Activated T-cell treated with anti-CD3 and anti-CD28 coated beads, Interleukin-2, amount 50 U/mL, for 48 hours (primary cell): ENCODE measurements around the gene PPP1R37.

Experiments used
- DNase-seq, 2 experiments: peaks; one replicate each; pipeline ENCODE4 v3.0.0-alpha.2; 2020

The PPP1R37 gene

DNA sequence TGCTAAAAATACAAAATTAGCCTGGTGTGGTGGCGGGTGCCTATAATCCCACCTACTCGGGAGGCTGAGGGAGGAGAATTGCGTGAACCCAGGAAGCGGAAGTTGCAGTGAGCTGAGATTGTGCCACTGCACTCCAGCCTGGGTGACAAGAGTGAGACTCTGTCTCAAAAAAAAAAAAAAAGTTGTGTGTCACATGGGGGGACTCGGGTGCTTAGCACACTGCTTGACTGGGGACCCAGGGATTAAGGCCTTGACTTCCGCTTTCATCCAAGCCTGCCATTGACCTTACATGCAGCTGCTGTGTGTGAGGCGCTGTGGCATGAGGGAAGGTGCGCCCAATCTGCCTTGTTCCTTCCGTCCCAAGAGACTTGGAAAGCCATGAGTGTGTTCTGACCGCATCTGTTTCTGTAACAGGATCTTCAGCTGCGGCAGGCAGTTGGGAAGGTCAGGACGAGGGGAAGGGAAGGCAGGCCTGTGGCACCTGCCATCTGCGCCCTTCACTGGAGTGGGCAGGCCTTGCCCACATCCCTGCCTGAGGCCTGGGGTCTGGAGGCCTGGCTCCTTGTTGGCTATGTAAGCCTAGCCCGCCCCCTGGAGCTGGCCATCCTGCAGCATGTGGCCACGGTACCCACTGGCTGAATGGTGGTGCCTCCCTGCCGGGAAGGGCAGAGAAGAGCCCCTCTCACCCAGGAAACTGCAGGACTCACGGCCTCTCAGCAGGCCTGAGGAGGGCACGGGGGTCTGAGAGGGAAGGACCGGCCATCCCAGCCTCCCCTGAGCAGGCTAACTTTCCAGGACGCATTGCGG is 23.0 kb downstream of the PPP1R37 start:
- DNase-seq: no peak

DNA sequence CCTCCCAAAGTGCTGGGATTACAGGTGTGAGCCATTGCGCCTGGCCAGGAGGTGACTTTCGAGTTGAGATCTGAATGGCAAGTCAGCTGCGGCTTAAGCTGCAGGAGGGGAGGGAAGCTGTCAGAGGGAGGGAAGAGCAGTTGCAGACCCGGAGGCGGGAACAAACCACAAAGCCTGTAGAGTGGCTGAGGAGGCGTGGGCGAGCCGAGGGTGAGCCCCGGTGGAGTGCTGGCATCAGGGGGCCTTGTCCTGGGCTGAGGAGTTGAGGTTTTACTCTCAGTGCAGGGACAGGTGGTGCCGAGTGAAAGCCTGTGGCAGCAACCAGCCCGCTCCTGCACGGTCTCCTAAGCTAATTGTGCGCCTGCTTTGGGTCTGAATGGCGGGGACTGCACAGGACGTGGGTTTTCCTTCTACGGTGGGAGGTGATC is 24.2 kb downstream of the PPP1R37 start:
- DNase-seq: peak; percentile 82 to 86

DNA sequence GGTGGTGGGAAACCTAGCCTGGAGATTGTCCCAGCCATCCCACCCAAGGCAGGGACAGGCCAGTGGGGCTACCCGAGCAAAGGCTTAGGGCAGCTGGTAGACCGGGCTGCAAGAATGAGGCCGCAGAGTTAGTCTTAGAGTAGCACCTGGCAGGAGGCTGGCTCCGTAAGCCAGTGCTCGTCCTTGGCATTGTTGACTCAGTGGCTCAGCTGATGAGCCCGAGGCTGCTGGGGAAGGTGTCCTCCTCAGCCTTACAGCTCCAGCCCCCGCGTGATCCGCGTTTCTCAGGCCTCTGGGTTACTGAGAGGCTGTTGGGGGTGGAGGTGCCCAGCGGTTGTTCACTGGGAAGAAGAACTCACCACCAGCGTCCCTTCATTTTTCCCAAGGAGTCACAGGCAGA is 24.7 kb downstream of the PPP1R37 start:
- DNase-seq: no peak

DNA sequence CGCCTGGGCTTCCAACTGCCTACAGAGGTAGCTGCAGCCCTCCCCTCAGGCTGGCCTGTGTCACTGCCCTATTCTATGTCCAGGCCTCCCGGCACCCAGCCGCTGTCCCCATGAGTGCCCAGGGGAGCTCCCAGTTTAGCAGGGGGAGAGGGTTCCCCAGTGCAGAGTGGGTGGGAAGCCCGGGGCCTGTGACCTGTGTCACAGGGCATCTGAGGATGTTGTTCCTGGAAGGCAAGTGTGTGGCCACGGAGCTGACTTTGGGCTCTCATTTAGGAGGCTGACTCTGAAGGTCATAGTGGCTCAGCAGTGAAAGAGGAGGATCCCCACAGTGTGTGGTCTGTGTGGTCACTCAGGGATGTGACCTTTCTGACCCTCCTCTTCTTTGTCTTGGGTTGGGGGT is 25.1 kb downstream of the PPP1R37 start:
- peak in 1 of 2 experiments; percentile 33 for DNase-seq

DNA sequence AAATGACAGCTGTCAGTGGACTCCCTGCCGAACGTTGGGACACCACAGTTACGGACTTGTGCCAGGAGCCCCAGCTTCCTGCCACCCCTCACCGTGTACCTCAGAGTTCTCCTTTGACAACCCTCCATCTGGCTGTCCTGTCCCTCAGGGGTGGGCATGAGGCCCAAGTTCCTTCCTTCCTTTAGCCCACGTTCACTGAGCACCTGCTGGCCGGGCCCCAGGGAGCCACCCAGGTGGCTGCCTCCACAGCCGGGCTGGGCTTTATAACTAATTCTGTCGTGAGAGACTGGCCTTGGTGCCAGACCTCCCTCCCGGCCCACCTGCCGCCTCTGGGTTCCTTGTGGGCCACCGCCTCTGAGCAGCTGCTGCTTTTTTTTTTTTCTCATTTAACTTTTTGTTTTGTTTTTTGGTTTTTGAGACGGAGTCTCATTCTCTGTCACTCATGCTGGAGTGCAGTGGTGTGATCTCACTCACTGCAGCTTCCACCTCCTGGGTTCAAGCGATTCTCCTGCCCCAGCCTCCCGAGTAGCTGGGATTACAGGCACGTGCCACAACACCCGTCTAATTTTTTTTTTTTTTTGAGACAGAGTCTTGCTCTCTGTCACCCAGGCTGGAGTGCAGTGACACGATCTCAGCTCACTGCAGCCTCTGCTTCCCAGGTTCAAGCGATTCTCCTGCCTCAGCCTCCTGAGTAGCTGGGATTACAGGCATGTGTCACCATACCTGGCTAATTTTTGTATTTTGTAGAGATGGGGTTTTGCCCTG is 25.8 kb downstream of the PPP1R37 start:
- peak in 1 of 2 experiments; percentile 22 for DNase-seq

DNA sequence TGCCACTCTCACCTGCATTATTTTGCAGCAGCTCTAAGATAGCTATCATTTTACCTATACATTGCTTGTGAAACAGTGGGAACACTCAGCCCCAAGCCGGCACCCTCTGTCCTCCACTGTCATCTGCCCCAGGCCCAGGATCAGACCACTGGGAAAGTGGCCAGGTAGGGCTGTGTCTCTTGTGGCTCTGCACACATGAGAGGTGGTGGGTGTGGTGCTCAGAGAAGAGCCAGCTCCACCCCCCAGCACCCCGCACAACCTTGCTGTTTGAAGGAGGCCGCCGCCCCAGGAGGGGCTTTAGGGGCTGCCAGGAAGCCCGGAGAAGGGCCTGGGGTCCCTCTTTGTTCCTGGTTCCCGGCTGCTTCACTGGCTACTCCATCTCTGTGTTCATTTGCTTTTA is 26.6 kb downstream of the PPP1R37 start:
- no peak for DNase-seq

DNA sequence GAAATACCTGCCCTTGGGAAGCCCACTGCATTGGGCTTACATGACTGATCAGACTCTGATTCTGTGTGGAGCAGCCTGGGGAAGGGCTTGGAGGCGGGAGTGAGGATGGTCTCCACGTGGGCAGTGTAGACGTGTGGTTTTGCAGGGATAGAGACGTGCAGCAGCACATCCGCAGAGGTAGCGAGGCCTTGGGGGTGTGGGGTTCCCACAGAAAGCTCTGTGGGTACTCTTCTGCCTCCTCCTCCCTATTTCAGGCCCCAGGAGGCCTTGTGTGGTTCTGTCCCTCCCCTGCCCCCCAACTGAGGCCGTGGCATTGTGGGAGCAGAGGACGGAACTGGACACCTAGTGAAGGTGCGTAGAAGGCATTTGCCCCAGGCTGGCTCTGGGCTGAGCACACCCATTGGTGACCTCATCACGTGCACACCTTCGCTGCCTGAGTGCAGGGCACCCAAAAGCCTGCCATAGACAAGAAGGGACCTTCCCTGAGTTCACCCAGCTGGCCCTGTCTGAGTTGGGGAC is 28.9 kb downstream of the PPP1R37 start:
- no peak for DNase-seq

DNA sequence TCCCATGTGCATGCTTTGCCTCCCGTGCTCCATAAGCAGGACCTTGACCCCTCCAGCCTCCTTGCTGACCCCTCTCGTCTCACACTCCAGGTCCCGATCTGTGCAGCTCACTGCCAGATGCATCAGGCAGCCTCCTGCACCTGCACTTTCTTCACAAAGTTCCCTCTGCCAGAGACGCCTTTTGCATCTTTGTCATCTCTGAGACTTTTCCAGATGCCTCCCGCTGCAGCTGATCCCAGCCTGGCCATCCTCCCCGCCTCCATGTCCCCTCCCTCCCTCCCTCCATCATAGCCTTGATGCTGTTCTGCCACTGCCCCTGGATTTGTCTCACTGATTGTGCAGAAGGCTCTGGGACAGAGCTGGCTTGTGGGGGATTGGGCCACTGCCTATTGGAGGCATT is 29.9 kb downstream of the PPP1R37 start:
- DNase-seq: no peak

DNA sequence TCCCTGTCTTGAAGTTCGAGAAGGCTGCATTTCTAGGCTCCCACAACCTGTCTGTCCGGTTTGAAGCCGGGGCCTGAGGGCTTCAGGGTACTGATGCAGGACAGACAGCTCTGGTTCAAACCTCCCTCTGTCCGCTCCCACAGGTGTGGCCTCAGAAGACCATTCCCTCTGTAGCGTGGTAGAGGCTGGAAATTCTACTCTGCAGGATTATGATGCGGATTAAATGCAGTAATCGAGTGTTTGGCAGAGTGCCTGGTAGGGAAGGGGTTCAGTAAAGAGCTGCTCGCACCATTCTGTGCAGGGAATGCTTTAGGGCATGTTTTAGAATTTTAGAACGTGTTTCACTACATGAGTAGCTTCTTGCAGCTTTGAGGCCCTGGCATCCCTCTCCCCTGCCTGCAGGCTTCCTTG is 30.5 kb downstream of the PPP1R37 start:
- DNase-seq: no peak

DNA sequence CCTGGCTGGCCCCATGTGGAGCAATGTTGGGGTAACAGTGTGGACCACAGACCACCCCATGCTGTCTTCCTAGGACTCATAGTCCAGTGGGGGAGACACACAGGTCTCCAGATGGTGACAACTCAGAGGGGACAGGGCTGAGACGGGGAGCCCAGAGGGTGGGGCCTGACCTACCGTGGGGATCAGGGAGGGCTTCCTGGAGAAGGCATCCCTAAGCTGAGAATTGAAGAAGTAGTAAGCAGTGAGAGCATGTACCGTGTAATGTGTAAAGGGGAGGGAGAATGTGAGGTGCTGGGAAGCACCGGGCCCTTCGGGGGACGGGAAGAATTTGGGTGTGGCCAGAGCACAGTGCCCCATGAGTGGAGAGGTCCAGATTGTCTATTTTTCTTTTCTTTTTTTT is 31.0 kb downstream of the PPP1R37 start:
- no peak for DNase-seq

DNA sequence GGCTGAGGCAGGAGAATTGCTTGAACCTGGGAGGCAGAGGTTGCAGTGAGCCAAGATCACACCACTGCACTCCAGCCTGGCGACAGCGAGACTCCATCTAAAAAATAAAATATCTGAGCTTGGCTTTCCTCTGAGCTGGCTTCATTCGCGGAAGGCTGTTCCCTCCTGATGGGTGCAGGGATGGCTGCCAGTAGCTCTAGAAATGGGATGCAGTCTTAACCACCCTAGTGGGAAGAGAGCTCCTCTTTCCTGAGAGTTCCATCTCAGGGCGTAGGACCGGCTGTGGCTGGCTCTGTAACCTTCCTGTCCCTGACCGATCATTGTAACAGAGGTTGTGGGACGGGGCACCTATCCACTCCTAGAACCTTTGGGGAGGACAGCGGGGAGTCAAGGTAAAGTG is 32.4 kb downstream of the PPP1R37 start:
- DNase-seq: no peak

DNA sequence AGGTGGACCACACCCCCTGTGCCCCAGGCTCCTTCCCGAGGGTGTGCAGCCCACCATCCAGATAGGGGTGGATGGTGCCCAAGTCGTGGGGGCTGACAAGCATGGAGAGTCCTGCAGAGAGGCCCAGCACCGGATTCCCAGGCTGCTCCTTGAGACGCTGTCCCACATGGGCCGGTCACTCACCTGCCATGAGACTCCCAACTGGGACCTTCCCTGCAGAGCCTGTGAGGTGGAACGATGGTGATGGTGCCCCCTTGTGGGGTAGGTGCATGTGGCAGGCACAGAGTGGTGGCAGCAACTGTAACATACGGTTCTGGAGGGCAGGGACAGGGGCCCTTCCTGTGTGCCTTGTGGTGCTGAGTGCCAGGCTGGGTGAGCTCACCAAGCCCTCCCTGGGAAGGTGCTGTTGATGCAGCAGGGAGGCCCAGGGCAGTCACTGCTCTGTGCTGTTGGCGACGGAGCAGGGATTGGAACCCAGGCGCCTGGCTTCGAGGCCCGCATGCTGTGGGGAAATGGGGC is 33.1 kb downstream of the PPP1R37 start:
- peak; percentile 86 to 87 for DNase-seq

DNA sequence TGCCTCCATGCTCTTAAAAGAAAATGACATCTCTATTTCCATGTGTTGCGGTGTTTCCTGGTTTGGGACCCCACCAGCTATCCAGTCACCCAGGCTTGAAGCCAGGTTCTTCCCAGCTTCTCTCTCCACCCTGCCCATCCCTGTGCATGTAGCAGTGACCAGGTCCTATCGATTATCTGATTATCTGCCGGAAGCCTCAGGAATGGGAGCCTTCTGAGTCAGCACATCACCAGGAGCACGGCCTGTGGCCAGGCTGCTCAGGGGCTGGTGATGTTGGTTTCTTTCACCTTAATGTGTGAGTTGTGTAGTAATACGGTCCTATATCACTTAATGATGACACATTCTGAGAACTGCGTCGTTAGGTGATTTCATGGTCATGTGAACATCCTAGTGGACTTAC is 33.7 kb downstream of the PPP1R37 start:
- DNase-seq: no peak

DNA sequence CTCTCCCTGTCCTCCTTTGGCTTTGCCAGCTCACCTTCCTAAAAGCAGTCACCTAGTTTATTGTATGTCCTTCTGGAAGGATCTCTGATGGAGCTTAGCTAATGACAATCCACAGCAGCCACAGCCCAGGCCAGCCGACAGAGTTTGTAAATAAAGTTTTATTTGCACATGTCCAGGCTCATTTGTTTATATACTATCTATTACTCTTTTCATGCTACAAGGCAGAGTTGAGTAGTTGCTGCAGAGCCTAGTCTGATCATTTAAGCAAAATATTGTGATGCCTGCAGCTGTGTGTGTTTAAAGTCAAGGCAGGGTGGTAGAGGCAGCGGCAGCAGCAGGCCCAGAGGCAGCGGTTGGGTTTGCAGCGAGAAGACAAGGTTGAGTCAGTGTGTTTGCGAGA is 35.2 kb downstream of the PPP1R37 start:
- DNase-seq: no peak

DNA sequence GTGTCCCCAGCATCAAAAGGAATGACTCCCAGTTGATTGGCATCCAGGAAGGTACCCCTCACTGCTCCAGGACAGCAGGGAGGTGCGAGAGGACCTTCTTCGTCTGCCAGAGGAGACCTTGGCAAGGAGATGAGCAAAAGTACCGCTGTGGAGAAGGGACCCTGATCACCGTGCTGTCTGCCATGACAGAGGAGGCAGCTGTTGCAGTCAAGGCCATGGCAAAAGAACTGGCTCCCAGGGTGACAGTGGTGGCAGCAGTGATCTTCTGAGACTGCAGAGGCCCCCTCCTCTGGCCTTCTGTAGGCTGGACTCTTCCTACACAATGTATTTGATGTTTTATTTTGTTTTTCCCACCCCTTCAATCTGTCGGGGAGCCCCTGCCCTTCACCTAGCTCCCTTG is 35.8 kb downstream of the PPP1R37 start:
- no peak for DNase-seq

DNA sequence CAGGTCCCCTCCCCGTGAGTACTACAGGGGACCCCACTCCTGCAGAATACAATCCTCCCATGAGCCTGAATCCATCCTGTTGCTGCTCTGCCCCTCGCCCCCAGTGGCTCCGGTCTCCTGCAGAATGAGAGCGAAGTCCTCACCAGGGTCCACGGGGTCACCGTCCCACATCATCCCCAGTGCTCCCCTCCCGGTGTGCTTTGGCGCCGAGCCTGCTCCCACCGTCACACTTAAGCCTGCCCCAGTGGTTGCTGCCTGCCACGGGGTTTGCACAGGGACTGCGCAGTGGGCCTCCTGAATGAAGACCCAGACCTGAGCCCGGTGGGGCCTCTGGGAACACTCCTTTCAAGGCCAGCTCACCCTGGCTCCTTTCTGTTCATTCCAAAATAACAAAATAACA is 37.3 kb downstream of the PPP1R37 start:
- no peak for DNase-seq

DNA sequence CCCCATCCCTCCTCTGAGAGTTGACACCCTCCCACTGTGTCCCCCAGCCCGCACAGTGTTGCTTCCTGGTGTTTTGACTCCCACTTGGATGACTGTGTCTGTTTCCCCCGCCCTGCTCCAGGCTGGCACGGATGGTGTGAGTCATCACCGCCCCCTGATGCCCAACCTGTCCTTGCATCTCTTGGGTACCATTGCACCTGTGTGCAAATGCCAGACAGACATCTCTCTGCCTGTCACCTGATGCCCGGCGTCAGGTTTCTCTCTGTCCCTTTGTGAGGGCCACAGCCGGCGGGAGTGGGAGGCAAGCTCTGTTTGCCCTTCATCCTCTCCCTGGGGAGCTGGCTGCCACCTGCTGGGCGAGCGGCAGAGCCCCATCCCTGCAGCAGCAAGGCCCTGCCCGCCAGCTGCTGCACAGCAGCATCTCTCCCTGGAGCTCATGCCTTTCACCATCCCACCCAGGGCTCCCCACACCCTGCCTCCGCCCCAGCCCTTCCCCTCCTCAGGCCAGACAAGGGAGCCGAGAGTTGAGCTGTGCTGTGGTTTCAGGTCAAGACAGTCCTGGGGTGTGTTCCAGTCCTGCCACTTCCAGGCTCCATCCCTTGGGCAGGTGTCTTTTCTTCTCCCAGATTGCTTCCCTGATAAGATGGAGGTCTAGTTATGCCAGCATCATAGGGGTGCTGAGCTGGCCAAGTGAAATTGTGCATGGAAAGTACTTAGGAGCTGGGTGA is 38.1 kb downstream of the PPP1R37 start:
- DNase-seq: peak in 1 of 2 experiments; percentile 33

DNA sequence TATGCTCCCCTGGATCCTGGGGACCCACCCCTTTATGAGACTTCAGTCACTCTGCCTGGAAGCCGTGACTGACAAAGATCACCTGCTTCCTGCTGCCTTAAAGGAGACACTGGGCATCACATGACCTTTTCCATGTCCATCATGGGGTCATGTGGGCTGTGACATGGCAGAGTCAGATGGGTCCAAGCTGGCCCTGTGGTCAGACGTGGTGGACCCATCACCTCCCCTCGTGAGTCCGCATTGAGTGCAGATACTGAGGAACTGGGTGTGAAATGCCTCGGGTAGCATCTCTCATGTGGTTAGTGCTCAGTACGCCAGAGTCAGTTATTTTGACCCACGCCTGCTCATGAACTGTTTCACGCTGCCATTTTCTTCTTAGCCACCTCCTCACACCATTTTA is 40.7 kb downstream of the PPP1R37 start:
- no peak for DNase-seq

DNA sequence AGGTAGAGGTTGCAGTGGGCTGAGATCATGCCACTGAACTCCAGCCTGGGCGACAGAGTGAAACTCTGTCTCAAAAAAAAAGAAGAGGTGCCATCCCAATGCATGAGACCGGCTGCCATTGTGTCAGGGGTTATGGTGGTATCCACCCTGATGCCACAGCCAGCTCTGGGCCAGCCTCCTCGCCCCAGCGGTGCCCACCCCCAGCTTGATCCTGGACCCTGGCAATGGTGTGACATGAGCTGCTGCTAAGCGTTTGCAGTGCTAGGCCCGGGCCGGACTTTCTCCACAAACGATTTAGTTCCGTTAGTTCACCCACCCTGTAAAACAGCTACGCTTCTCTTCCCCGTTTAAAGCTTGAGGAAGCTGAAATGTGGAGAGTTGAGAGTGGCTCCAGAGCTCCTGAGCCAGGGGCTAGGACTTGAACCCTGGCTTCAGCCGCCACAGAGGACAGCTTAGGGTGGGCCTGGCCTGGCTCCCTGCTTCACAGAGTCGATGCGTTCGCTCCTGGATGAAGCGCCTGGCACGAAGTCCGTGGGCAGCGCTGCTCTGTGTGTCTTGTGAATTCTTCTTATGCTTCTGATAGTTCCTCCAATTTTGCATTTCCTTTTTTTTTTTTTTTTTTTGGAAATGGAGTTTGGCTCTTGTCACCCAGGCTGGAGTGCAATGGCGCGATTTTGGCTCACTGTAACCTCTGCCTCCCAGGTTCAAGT is 42.4 kb downstream of the PPP1R37 start:
- no peak for DNase-seq

DNA sequence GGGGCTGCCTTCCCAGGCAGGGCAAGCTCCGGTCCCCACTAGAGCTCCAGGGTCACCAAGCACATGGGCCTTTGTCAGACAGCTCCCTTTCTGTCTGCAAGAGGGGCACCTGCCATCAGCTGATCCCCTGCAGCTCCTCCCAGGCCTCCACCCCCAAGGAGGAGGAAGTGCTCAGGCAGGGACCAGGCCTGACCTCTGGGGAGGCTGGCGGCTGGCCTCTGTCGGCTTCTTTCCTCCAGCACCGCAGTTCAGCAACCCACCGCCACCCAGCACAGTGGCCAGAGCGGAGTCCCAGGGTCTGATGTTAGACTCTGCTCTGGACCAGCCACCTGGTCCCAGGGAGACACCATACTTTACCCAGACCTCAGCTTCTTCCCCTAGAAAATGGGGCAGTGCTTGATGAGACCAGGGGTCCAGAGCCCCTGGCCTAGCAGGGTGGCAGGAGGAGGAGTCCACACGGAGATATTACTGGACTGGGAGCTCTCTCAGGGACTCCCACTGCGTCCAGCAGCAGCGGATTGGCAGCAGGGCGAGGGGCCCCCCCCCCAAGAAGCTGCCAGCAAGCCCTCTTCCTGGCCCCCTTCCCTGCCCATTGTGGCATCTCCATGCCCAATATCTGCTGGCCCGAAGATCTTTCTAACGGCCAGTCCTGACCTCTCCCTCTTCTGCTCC is 43.7 kb downstream of the PPP1R37 start:
- no peak for DNase-seq

DNA sequence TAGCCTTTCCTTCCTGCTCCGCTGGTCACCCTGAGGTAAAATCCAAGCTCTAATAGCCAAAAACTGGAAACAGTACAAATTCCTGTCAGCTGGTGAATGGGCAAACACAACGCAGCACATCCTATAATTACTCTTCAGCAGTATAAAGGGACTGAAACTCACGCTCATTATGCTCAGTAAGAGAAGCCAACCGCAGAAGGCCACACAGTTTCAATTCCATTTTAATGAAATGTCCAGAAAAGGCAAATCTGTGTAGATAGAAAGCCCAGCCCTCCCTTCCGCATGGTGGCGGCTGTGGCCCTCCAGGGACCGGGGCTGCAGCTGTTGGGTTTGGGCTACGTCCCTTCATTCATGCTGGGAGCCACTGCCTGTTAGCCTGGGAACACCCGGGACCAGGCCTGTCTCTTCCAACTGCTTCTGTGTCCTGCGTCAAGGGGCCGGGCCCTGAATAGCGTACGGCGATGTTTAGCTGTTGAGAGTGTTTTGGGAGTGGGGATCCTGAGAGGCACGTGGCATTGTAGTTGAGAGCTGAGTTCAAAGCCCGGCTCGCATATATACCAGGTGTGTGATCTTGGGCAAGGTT is 44.3 kb downstream of the PPP1R37 start:
- no peak for DNase-seq
